SK-N-MC (cell line): ENCODE measurements around the gene CEP72.
"Not testable (repeated sequence)": the region's sequence is repeated elsewhere in the genome, so short reads cannot be mapped to it uniquely, and the experiment has no call there.

Source experiments
- DNase-seq: peaks from one replicate; pipeline ENCODE4 v3.0.0-alpha.2; 2011; ENCODE audit warnings: low read depth, low spot score
- H3K27ac ChIP-seq: fragments of 200-600 bp; sonication (generic); 2 replicates; pipeline ENCODE4 v1.5.1; 2016; ENCODE audit warnings: mixed run types
- H3K36me3 ChIP-seq: fragments of 200-600 bp; sonication (generic); 2 replicates; pipeline ENCODE4 v1.6.1; 2017; ENCODE audit warnings: antibody characterized with exemption, low read length, mixed read lengths; ENCODE audit not compliant: insufficient read depth
- H3K4me3 ChIP-seq: fragments of 200-600 bp; sonication (generic); 2 replicates; pipeline ENCODE4 v1.5.1; 2016
- H3K9ac ChIP-seq: fragments of 200-600 bp; sonication (generic); 2 replicates; pipeline ENCODE4 v1.8.0; 2017; ENCODE audit warnings: mixed run types, mixed read lengths; ENCODE audit not compliant: insufficient read length
- H3K9me3 ChIP-seq: fragments of 200-600 bp; sonication (generic); 2 replicates; pipeline ENCODE4 v1.6.1; 2017; ENCODE audit warnings: low read depth, mild to moderate bottlenecking, antibody characterized with exemption, low read length, moderate library complexity, mixed read lengths
- EZH2 ChIP-seq: fragments of 200-600 bp; sonication (generic); IDR thresholded peaks from one replicate; pipeline ENCODE4 v1.6.1; 2017; ENCODE audit warnings: antibody characterized with exemption
- FOXP2 ChIP-seq: optimal IDR thresholded peaks from 2 replicates; pipeline ENCODE3; 2011; ENCODE audit warnings: mild to moderate bottlenecking, moderate library complexity; ENCODE audit not compliant: insufficient read depth; ENCODE audit errors: extremely low read length, control extremely low read depth
- POLR2AphosphoS5 ChIP-seq: IDR thresholded peaks from 2 replicates; pipeline ENCODE4 v1.6.1; 2012; ENCODE audit warnings: mild to moderate bottlenecking, low read depth, low read length, borderline replicate concordance

Gene CEP72

DNA sequence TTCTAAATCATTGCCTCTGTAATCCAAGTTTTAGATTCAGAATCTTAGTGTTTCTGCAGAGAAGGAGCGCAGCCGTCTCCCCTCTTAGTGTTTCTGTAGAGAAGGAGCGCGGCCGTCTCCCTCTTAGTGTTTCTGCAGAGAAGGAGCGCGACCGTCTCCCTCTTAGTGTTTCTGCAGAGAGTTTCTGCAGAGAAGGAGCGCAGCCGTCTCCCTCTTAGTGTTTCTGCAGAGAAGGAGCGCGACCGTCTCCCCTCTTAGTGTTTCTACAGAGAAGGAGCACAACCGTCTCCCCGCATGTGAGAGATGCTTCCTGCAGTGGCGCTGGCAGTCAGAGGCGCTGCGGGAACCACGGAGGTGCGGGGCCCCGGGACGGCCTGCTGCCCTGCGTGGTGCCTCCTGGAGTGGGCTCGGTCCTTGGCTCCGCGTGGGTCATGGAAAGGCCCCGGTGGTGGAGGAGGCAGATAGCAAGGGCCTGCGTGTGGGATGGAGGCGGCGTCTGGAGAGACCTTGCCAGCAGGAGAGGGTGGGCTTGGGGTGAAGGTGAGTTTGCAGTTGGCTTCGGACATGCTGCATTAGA, 10.9 kb downstream of the CEP72 start:
- no peak for TF ChIP-seq EZH2
- TF ChIP-seq POLR2AphosphoS5 = no peak
- TF ChIP-seq FOXP2 = no peak
- DNase-seq = no peak
- H3K36me3 ChIP-seq = peaks cover 39% of the 10 kb centered on the region; the same call in 1 of the 2 replicates
- H3K4me3 ChIP-seq = no peak overlapping the region
- no peaks in the 10 kb centered on the region for H3K9me3 ChIP-seq
- no peak overlapping the region for H3K27ac ChIP-seq
- no peak overlapping the region for H3K9ac ChIP-seq

DNA sequence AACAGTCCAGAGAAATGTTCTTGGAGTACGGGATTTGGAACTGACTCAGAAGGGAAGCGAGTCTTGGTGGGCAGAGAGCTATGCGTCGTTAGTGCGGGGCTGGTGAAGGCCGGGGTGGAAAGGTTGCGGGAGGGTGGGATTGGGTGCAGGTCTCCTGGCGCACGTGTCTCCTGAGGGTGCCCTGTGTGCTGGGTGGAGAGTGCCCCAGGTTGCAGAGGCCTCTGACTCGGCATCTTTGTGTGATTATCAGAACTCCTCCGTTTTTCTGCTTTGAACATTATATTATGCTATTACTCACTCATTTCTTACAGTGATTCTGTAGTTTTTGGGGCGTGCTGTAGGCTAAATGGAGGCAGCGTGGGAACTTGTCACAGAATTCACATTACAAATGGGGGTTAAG, 11.4 kb downstream of the CEP72 start:
- no peak for DNase-seq
- no peak overlapping the region for H3K9ac ChIP-seq
- no peak overlapping the region for H3K27ac ChIP-seq
- H3K4me3 ChIP-seq = no peak overlapping the region
- no peaks in the 10 kb centered on the region for H3K9me3 ChIP-seq
- TF ChIP-seq POLR2AphosphoS5 (no peak), EZH2 (no peak), FOXP2 (no peak)
- peaks cover 35% of the 10 kb centered on the region; the same call in 1 of the 2 replicates for H3K36me3 ChIP-seq

DNA sequence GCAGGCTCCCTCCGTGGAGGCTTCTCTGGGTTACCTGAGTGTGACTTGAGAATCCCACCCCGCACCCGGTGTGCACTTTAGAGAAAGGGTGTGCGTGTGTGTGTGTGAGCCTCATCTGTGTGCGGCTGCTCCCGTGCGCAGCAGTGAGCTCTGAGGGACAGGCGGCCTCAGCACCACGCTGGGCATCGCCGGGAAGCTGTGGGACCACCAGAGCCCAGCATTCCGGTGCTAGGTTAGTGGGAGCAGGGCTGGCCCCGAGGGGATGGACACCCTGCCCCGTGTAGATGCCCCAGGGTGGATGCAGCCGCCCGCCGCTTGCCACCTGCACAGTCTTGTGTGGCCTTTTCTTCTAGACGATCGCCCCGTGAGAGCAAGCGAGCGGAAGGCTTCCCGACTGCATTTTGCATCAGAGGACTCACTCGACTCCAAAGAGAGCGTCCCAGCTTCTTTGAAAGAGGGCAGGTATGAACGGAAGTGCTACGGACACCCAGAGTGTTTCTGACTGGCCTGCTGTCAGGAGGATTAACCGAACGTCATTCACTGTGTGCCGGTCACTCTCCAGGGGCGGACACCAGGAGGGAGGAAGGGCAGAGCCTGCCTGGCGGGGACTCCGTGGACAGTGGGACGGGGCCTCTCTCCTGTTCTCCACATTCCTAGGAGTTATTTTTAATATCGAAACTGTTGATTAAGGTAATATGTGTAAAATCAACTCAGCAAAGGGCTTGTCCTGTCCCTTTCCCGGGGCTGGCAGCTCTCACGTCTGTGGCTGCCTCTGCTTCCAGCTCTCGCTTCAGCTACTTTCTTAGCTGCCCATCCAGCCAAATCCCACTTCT, 12.2 kb downstream of the CEP72 start:
- Histone ChIP-seq H3K36me3 (peaks cover 30% of the 10 kb centered on the region; the same call in 1 of the 2 replicates), H3K27ac (no peak overlapping the region), H3K9me3 (no peaks in the 10 kb centered on the region), H3K9ac (no peak overlapping the region), H3K4me3 (no peak overlapping the region)
- DNase-seq = no peak
- TF ChIP-seq FOXP2 (no peak), EZH2 (no peak), POLR2AphosphoS5 (no peak)

DNA sequence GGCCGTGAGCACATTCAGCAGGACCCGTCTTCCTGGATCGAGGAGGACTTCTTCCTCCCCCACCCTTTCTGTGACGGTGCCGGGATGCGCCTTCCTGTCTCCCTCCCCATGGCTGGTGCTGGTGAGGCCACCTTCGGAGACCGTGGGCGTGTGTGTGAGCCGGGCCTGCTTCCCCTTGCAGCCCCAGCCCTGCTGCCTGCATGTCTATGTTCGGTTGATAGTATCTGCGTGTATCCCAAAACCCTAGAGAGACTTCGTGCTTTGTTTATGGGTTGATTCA, 12.8 kb downstream of the CEP72 start:
- no peak overlapping the region for H3K9ac ChIP-seq
- H3K36me3 ChIP-seq = peaks cover 24% of the 10 kb centered on the region; the same call in 1 of the 2 replicates
- H3K9me3 ChIP-seq = no peaks in the 10 kb centered on the region
- TF ChIP-seq EZH2 = no peak
- TF ChIP-seq FOXP2 = no peak
- no peak for TF ChIP-seq POLR2AphosphoS5
- no peak overlapping the region for H3K27ac ChIP-seq
- no peak overlapping the region for H3K4me3 ChIP-seq
- DNase-seq = no peak

DNA sequence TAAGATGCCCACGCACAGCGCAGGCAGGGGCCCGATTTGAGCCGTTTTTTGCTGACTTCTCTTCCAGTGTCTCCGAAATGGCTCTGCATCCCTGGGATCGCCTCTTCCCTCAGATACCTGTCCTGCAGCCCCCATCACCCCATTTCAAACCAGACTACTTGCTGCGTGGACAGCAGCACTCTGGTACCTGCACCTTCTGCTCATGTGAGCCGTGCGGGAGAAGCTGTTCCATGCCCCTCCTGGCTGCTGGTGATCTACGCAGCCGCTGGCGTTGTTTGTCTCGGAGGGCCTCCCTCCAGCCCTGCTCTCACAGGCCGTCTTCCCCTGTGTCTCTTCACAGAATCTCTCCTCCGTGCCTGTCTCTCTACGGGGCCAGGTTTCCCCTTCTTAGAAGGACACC, 13.4 kb downstream of the CEP72 start:
- DNase-seq = no peak
- Histone ChIP-seq H3K27ac (no peak overlapping the region), H3K36me3 (peaks cover 18% of the 10 kb centered on the region; the same call in 1 of the 2 replicates), H3K4me3 (no peak overlapping the region), H3K9ac (no peak overlapping the region), H3K9me3 (no peaks in the 10 kb centered on the region)
- TF ChIP-seq EZH2 = no peak
- no peak for TF ChIP-seq POLR2AphosphoS5
- TF ChIP-seq FOXP2 = no peak

DNA sequence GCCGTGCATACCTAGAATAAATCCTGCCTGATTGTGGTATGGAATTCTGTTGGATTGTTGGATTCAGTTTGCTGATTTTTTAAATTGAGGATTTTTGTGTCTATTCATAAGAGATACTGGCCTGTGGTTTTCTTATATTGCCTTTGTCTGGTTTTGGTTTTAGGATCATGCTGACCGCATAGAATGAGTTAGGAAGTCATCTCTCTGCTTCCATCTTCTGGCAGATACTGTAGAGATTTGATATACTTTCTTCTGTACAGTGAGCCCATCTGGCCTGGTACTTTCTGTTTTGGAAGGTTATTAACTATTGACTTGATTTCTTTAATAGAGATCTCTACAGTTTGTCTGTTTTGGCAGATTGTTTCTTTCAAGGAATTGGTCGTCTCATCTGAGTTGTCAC, 14.7 kb downstream of the CEP72 start:
- H3K9me3 ChIP-seq = no peaks in the 10 kb centered on the region
- no peak for DNase-seq
- peaks cover 7% of the 10 kb centered on the region; the same call in 1 of the 2 replicates for H3K36me3 ChIP-seq
- TF ChIP-seq EZH2 = no peak
- no peak for TF ChIP-seq FOXP2
- TF ChIP-seq POLR2AphosphoS5 = no peak
- H3K27ac ChIP-seq = no peak overlapping the region
- no peak overlapping the region for H3K9ac ChIP-seq
- no peak overlapping the region for H3K4me3 ChIP-seq

DNA sequence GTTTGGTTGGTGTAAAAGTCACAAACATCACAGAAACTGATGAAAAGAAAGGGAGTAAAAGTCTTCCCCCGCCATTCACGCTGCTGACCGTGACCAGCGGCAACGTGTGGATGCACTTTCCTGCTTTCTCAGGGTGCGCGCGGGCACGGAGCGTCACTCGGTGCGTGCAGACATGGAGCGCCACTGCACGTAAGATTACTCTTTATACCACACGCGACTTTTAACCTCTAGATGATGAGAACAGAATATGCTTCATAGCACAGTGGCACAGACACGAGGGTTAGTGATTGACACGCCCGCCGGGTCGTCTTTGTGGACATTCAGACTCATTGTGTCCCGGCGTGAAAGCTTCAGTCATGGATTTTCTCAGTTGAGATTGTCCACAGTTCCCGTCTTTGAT, 15.7 kb downstream of the CEP72 start:
- no peak overlapping the region for H3K27ac ChIP-seq
- H3K9me3 ChIP-seq = no peaks in the 10 kb centered on the region
- TF ChIP-seq FOXP2 (no peak), POLR2AphosphoS5 (no peak), EZH2 (no peak)
- peaks cover 7% of the 10 kb centered on the region; the same call in 1 of the 2 replicates for H3K36me3 ChIP-seq
- H3K4me3 ChIP-seq = no peak overlapping the region
- no peak overlapping the region for H3K9ac ChIP-seq
- DNase-seq = no peak

DNA sequence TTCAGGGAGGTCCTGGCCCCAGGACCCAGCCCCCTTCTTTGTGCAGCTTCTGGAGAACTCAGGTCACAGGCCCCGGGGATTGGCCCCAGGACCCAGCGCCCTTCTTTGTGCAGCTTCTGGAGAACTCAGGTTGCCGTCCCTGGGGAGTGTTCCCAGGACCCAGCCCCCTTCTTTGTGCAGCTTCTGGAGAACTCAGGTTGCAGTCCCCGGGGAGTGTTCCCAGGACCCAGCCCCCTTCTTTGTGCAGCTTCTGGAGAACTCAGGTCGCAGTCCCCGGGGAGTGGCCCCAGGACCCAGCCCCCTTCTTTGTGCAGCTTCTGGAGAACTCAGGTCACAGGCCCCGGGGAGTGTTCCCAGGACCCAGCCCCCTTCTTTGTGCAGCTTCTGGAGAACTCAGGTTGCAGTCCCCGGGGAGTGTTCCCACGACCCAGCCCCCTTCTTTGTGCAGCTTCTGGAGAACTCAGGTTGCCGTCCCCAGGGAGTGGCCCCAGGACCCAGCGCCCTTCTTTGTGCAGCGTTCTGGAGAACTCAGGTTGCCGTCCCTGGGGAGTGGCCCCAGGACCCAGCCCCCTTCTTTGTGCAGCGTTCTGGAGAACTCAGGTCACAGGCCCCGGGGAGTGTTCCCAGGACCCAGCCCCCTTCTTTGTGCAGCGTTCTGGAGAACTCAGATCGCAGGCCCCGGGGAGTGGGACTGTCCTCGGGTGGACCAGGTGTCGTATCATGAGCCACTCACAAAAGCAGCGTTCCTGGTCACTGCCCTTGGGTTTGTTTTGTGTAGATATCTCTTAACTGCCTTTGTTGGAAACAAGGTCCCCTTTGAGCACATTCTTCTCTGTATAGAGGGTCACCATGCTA, 16.4 kb downstream of the CEP72 start:
- not testable (repeated sequence) for H3K9ac ChIP-seq, H3K36me3 ChIP-seq, DNase-seq, H3K27ac ChIP-seq, H3K4me3 ChIP-seq, H3K9me3 ChIP-seq
